Prostate gland (tissue), 2 donors: Measurements from ENCODE around the gene ARAP2. TPM values are rescaled to one million over a fixed set of nuclear protein-coding genes. Genes with fewer than 3 reads are reported as not detected.

Source experiments
- total RNA-seq, 2 donors: library from RNA; depleted of rRNA; stranded (reverse); fragments of >200 nt; gene quantifications; one replicate each; pipeline ENCODE4 v1.1.0, GENCODE V29; 2016

The ARAP2 gene
- total RNA-seq, 2 donors from 2014 or later = 10.3 to 97.8 TPM

Other genes with a start within 250 kb of the ARAP2 start
- under 1 TPM in 1 of 2 donors, not detected in 1; 0.91 TPM for gene DTHD1, start 37.1 kb upstream of the ARAP2 start, total RNA-seq